ENCODE measurements around the gene LRRC9. TPM values are rescaled to one million over a fixed set of nuclear protein-coding genes. Genes with fewer than 3 reads are reported as not detected.

The LRRC9 gene
- total and polyA plus RNA-seq, 2 donors (not counting 1 experiment from before 2014, with no cell fraction given) = not detected

DNA sequence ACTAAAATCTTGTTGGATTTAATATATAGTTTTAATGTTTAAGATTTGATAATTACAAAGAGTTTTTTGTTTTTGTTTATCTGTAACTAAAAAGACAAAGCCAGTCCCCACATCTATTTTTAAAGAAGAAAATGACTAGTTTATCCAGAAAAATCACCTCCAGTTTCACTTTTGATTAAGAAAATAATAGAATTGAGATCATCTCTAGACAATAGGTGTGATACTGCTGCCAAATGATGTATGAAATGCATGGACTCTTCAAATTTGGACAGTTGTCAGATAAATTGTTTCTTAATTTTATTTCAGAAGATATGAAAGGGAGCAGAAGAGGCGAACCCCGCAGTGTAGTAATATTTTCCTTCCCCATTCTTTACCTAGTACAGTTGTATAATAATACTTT is 191.8 kb downstream of the LRRC9 start:
- no peak for DNase-seq
- H3K4me3 Mint-ChIP-seq = no peak overlapping the region
- H4K20me1 ChIP-seq (ENCODE audit: control insufficient read depth, insufficient read depth, low read length, poor library complexity, severe bottlenecking) = no peaks in the 10 kb centered on the region
- ATAC-seq (ENCODE audit: low read depth) = no peak
- WGBS (ENCODE audit: insufficient coverage) = no CpG with 5 or more reads among the region's 2 CpGs
- no peak overlapping the region for H3K4me2 ChIP-seq (replicated peaks; ENCODE audit: low read depth, low read length, poor library complexity, severe bottlenecking)
- intact Hi-C loops (cut with micrococcal nuclease) = no loop called here
- H3K9me3 ChIP-seq (ENCODE audit: control extremely low read depth in 1 of 3, control insufficient read depth in 2 of 3, insufficient read depth in 1 of 3, low read length in 2 of 3) = no peaks in the 10 kb centered on the region
- H3K79me2 ChIP-seq (ENCODE audit: control insufficient read depth, insufficient read depth, low read length) = peaks cover 16% of the 10 kb centered on the region
- H3K27ac ChIP-seq (ENCODE audit: low read length in 2 of 2) = no peak overlapping the region
- H3K4me1 ChIP-seq (ENCODE audit: control insufficient read depth in 2 of 2, insufficient read depth in 2 of 2, low read length in 2 of 2) = no peaks in the 10 kb centered on the region
- H3K4me1 Mint-ChIP-seq = peaks cover 6% of the 10 kb centered on the region
- no peak overlapping the region for H2AFZ ChIP-seq (ENCODE audit: insufficient read depth, low read depth, low read length, poor library complexity, severe bottlenecking)
- no peaks in the 10 kb centered on the region for H3K27me3 Mint-ChIP-seq
- H3K9ac ChIP-seq (ENCODE audit: low read length) = no peak overlapping the region
- no peak overlapping the region for H3K4me3 ChIP-seq (ENCODE audit: control extremely low read depth in 1 of 5, extremely low read depth in 1 of 5, insufficient read depth in 1 of 5, low read depth in 2 of 5, low read length in 4 of 5)
- TF ChIP-seq, protein P1, sequence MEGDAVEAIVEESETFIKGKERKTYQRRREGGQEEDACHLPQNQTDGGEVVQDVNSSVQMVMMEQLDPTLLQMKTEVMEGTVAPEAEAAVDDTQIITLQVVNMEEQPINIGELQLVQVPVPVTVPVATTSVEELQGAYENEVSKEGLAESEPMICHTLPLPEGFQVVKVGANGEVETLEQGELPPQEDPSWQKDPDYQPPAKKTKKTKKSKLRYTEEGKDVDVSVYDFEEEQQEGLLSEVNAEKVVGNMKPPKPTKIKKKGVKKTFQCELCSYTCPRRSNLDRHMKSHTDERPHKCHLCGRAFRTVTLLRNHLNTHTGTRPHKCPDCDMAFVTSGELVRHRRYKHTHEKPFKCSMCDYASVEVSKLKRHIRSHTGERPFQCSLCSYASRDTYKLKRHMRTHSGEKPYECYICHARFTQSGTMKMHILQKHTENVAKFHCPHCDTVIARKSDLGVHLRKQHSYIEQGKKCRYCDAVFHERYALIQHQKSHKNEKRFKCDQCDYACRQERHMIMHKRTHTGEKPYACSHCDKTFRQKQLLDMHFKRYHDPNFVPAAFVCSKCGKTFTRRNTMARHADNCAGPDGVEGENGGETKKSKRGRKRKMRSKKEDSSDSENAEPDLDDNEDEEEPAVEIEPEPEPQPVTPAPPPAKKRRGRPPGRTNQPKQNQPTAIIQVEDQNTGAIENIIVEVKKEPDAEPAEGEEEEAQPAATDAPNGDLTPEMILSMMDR (IDR thresholded peaks at IDR 0.05) = no peak
- TF ChIP-seq EZH2 (IDR thresholded peaks at IDR 0.05; ENCODE audit: borderline replicate concordance, insufficient read depth, low read depth, low read length, poor library complexity, severe bottlenecking) = no peak
- ChIA-PET CTCF (no interaction called here), POLR2A (no interaction called here)
- H3K27me3 ChIP-seq (replicated peaks in 1 of 4; ENCODE audit: control extremely low read depth in 1 of 4, control insufficient read depth in 3 of 4, insufficient read depth in 4 of 4, low read length in 3 of 4) = no peaks in the 10 kb centered on the region
- H3K36me3 ChIP-seq (replicated peaks in 1 of 2; ENCODE audit: control extremely low read depth in 1 of 2, control insufficient read depth in 1 of 2, extremely low read depth in 1 of 2, insufficient read depth in 2 of 2, low read length in 1 of 2) = peaks cover 4 to 16% of the 10 kb centered on the region in 2 experiments
- no peak overlapping the region for H3K27ac Mint-ChIP-seq
- no peaks in the 10 kb centered on the region for H3K9me3 Mint-ChIP-seq (ENCODE audit: insufficient read depth)

Other genes starting within 250 kb of the LRRC9 start
- not detected in 2 replicates for gene RTN1, start 49.4 kb upstream of the LRRC9 start, total RNA-seq
- gene RTN1, start 49.4 kb upstream of the LRRC9 start, polyA plus RNA-seq = 0.22 and 0.34 TPM in 2 replicates
- gene PCNX4, start 171.8 kb downstream of the LRRC9 start, total RNA-seq = 53.4 and 70.1 TPM in 2 replicates
- 13.7 and 17.8 TPM in 2 replicates for gene PCNX4, start 171.8 kb downstream of the LRRC9 start, polyA plus RNA-seq
- gene DHRS7, start 245.3 kb downstream of the LRRC9 start, total RNA-seq = 44.7 and 47.5 TPM in 2 replicates
- gene DHRS7, start 245.3 kb downstream of the LRRC9 start, polyA plus RNA-seq = 25.0 and 25.9 TPM in 2 replicates

All from B cell (primary cell).